HG02610 (cell line): Measurements from ENCODE around the gene NPHP1.
A peak's percentile ranks its signal among the peaks of the same experiment; 100 is the strongest.
"Not testable (repeated sequence)": the region's sequence is repeated elsewhere in the genome, so short reads cannot be mapped to it uniquely, and the experiment has no call there.

ENCODE experiments used
- ATAC-seq: cut with Tn5 transposase; IDR thresholded peaks from one replicate; pipeline ENCODE4 v1.9.1; 2021; ENCODE audit warnings: mild to moderate bottlenecking, moderate library complexity; ENCODE audit not compliant: unreplicated experiment

The NPHP1 gene

GRCh38 chr2:110204408-110205385, at the start of gene NPHP1:
TSS of gene NPHP1 (minus strand) at chr2:110205013. CDS start at chr2:110204968, 45 bp downstream.
- ATAC-seq, result peak; percentile 93

GRCh38 chr2:110248081-110248795, 43.4 kb upstream of the NPHP1 start:
- not testable (repeated sequence) for ATAC-seq

- ATAC-seq, result not testable (repeated sequence)
Observed at GRCh38 chr2:110245488-110246435, 40.9 kb upstream of the NPHP1 start.

GRCh38 chr2:110243283-110243682, 38.5 kb upstream of the NPHP1 start:
- not testable (repeated sequence) for ATAC-seq

GRCh38 chr2:110234514-110234913, 29.7 kb upstream of the NPHP1 start:
- ATAC-seq, result not testable (repeated sequence)

- not testable (repeated sequence) for ATAC-seq
Observed at GRCh38 chr2:110229886-110230285, 25.1 kb upstream of the NPHP1 start.

- not testable (repeated sequence) for ATAC-seq
Observed at GRCh38 chr2:110222626-110223025, 17.8 kb upstream of the NPHP1 start.

- no peak for ATAC-seq
Observed at GRCh38 chr2:110221938-110222337, 17.1 kb upstream of the NPHP1 start.

GRCh38 chr2:110220190-110220564, 15.4 kb upstream of the NPHP1 start:
- ATAC-seq, result no peak

- ATAC-seq, result no peak
Observed at GRCh38 chr2:110219496-110220189, 14.8 kb upstream of the NPHP1 start.

GRCh38 chr2:110218889-110219288, 14.1 kb upstream of the NPHP1 start:
- ATAC-seq, result not testable (repeated sequence)

GRCh38 chr2:110216803-110217202, 12.0 kb upstream of the NPHP1 start:
- ATAC-seq, result no peak

GRCh38 chr2:110216199-110216598, 11.4 kb upstream of the NPHP1 start:
- no peak for ATAC-seq

GRCh38 chr2:110215566-110216158, 10.8 kb upstream of the NPHP1 start:
- no peak for ATAC-seq

GRCh38 chr2:110215091-110215490, 10.3 kb upstream of the NPHP1 start:
- no peak for ATAC-seq

GRCh38 chr2:110213522-110213921, 8.7 kb upstream of the NPHP1 start:
- not testable (repeated sequence) for ATAC-seq

GRCh38 chr2:110211938-110212858, 7.4 kb upstream of the NPHP1 start, which contains the start of gene MTLN:
TSS of gene MTLN (minus strand) at chr2:110212547. CDS start at chr2:110212525, 22 bp downstream.
- peak; percentile 66 for ATAC-seq

GRCh38 chr2:110205660-110206455, 1.0 kb upstream of the NPHP1 start:
- no peak for ATAC-seq
